GM12878 (cell line): Measurements from ENCODE around the gene RPL38. TPM values are rescaled to one million over a fixed set of nuclear protein-coding genes. Genes with fewer than 3 reads are reported as not detected.

ENCODE experiments used
- ATAC-seq: fragments of 200-7000 bp; cut with Tn5 transposase; 3 replicates; pipeline ENCODE4 v1.9.1; 2020; ENCODE audit warnings: mild to moderate bottlenecking, moderate library complexity
- BruUV-seq: library from RNA; stranded (reverse); fragments of 400-500 nt; replicated peaks from 2 replicates; lab custom pipeline; 2021; lab: Mats Ljungman, UMichigan
- CTCF ChIA-PET: fragments of 300-600 bp; sonication (Branson Sonifier 250); formaldehyde crosslinking; extraction: SDS; loops from one replicate; lab custom pipeline; 2021; ENCODE audit warnings: inconsistent platforms; lab: Yijun Ruan, JAX
- POLR2A ChIA-PET: fragments of 350-600 bp; formaldehyde crosslinking; extraction: SDS; loops from one replicate; lab custom pipeline; 2021; ENCODE audit warnings: inconsistent platforms; lab: Charles Lee
- RAD21 ChIA-PET: fragments of 300-600 bp; sonication (Branson Sonifier 250); formaldehyde crosslinking; loops from one replicate; lab custom pipeline; 2023; ENCODE audit warnings: antibody characterized with exemption; ENCODE audit not compliant: unreplicated experiment; lab: Charles Lee
- SMC1A ChIA-PET: fragments of 300-600 bp; sonication (Branson Sonifier 250); formaldehyde crosslinking; loops from one replicate; lab custom pipeline; 2023; ENCODE audit not compliant: unreplicated experiment, uncharacterized antibody; lab: Charles Lee
- DNase-seq: peaks from one replicate; pipeline ENCODE4 v3.0.0-alpha.2; 2011; ENCODE audit warnings: low read depth, low spot score
- FAIRE-seq: peaks from 3 replicates; lab custom pipeline; 2011; peaks lifted over from hg19 to GRCh38; lab: Jason Lieb, UNC
- H2AFZ ChIP-seq: 2 replicates; pipeline ENCODE4 v1.6.0; 2011; ENCODE audit warnings: low read depth, low read length, control low read depth; ENCODE audit not compliant: control insufficient read depth
- H3K27ac ChIP-seq: 2 replicates; pipeline ENCODE4 v1.5.1; 2011; ENCODE audit warnings: control low read depth; ENCODE audit not compliant: control insufficient read depth, insufficient read depth
- H3K27me3 ChIP-seq, 2 experiments: replicated peaks in 1 of 2; 2 replicates each; pipeline versions ENCODE4 v1.6.0 to v1.6.1; 2011; ENCODE audit warnings: low read length in 1 of 2; ENCODE audit not compliant: control insufficient read depth in 2 of 2, insufficient read depth in 2 of 2
- H3K36me3 ChIP-seq, 2 experiments: 2 replicates each; pipeline ENCODE4 v1.5.1; 2011; ENCODE audit warnings: low read length in 1 of 2; ENCODE audit not compliant: control insufficient read depth in 2 of 2, insufficient read depth in 2 of 2
- H3K4me1 ChIP-seq: 2 replicates; pipeline ENCODE4 v1.6.1; 2011; ENCODE audit warnings: mild to moderate bottlenecking, low read length, moderate library complexity, mixed read lengths; ENCODE audit not compliant: control insufficient read depth, insufficient read depth
- H3K4me2 ChIP-seq: 2 replicates; pipeline ENCODE4 v1.6.0; 2011; ENCODE audit warnings: control low read depth; ENCODE audit not compliant: control insufficient read depth, insufficient read depth
- H3K4me3 ChIP-seq: fragments of 200-600 bp; sonication (generic); 2 replicates; pipeline ENCODE4 v1.5.1; 2016
- H3K79me2 ChIP-seq: 2 replicates; pipeline ENCODE4 v1.6.0; 2011; ENCODE audit warnings: low read length; ENCODE audit not compliant: control insufficient read depth, insufficient read depth
- H3K9ac ChIP-seq: 2 replicates; pipeline ENCODE4 v1.8.0; 2011; ENCODE audit warnings: low read length, control low read depth, mixed read lengths; ENCODE audit not compliant: control insufficient read depth, insufficient read depth
- H3K9me3 ChIP-seq: replicated peaks from 3 replicates; pipeline ENCODE4 v1.5.1; 2011; ENCODE audit warnings: mild to moderate bottlenecking, low read length; ENCODE audit not compliant: control insufficient read depth, insufficient read depth
- H4K20me1 ChIP-seq: 2 replicates; pipeline ENCODE4 v1.6.0; 2011; ENCODE audit not compliant: control insufficient read depth, insufficient read depth
- ATF7 ChIP-seq: fragments of 450-650 bp; IDR thresholded peaks from 2 replicates; pipeline ENCODE4 v1.6.1; 2016; ENCODE audit warnings: low read depth, mild to moderate bottlenecking
- HDGF ChIP-seq: fragments of 450-650 bp; IDR thresholded peaks from 2 replicates; pipeline ENCODE4 v1.6.1; 2016; ENCODE audit warnings: antibody characterized with exemption
- KDM1A ChIP-seq: fragments of 200-600 bp; sonication (generic); IDR thresholded peaks from 2 replicates; pipeline ENCODE4 v1.6.1; 2016; ENCODE audit warnings: borderline replicate concordance
- RAD51 ChIP-seq: fragments of 450-650 bp; IDR thresholded peaks from 2 replicates; pipeline ENCODE4 v1.6.1; 2016; ENCODE audit warnings: moderate library complexity, mild to moderate bottlenecking, inconsistent platforms
- RB1 ChIP-seq: fragments of 450-650 bp; formaldehyde crosslinking; IDR thresholded peaks from 2 replicates; pipeline ENCODE4 v1.6.1; 2017; ENCODE audit warnings: mild to moderate bottlenecking, borderline replicate concordance
- SP1 ChIP-seq: IDR thresholded peaks from one replicate; pipeline ENCODE4 v1.6.1; 2011; ENCODE audit warnings: low read depth, low read length
- ZNF24 ChIP-seq: fragments of 450-650 bp; IDR thresholded peaks from 2 replicates; pipeline ENCODE4 v1.6.1; 2017; ENCODE audit warnings: antibody characterized with exemption, mild to moderate bottlenecking
- WGBS: methylation state at CpG from one replicate; pipeline ENCODE4 v1.1.6; 2016; ENCODE audit warnings: low lambda C conversion rate; ENCODE audit not compliant: insufficient replicate concordance, insufficient coverage; ENCODE audit errors: missing lambda C conversion rate; 5-methylcytosine and 5-hydroxymethylcytosine counted together
- in situ Hi-C: fragments of 300-500 bp; cut with MboI; formaldehyde crosslinking; loops from 9 replicates; pipeline ENCODE4 v1.14.3; 2018; ENCODE audit warnings: mixed read lengths
- intact Hi-C: fragments of 100-400 bp; cut with micrococcal nuclease; formaldehyde crosslinking; loops from one replicate; pipeline ENCODE4 v1.14.2; 2022; ENCODE audit not compliant: unreplicated experiment
- polyA plus RNA-seq, 11 experiments: library from polyadenylated mRNA; depleted of rRNA in 4 of 11; unstranded in 6 of 11; stranded (reverse) in 5 of 11; fragments of >200 nt; fragmentation: Nextera tagmentation in 4 of 11; fragmentation: Illumina TruSeq in 1 of 11; extraction: Ambion mirVana in 4 of 11; extraction: Trizol in 1 of 11; gene quantifications; 1 replicate in 1 of 11; 2 replicates in 10 of 11; pipeline versions ENCODE4 v1.2.1 to v1.2.3, GENCODE V29; 2011 to 2016; ENCODE audit warnings: inconsistent platforms in 2 of 11, missing spikeins in 2 of 11, low read depth in 1 of 11
- total RNA-seq, 4 experiments: library from RNA; depleted of rRNA in 3 of 4; stranded (reverse); fragments of >200 nt in 3 of 4; fragmentation: Illumina TruSeq in 1 of 4; extraction: Trizol in 1 of 4; gene quantifications; 2 replicates each; pipeline versions ENCODE4 v1.2.1 to v1.2.3, GENCODE V29; 2013 to 2021
- TF ChIP-seq, protein P1 (sequence below): IDR thresholded peaks from 2 replicates; pipeline ENCODE4 v1.6.1; 2012; ENCODE audit warnings: low read length, inconsistent platforms

RPL38 gene
- total and polyA plus RNA-seq, 10 of the 15 experiments (the other 5 are each of a cell fraction or from before 2014, with no cell fraction given) = 1,318 to 4,938 (median 2,673) TPM

DNA sequence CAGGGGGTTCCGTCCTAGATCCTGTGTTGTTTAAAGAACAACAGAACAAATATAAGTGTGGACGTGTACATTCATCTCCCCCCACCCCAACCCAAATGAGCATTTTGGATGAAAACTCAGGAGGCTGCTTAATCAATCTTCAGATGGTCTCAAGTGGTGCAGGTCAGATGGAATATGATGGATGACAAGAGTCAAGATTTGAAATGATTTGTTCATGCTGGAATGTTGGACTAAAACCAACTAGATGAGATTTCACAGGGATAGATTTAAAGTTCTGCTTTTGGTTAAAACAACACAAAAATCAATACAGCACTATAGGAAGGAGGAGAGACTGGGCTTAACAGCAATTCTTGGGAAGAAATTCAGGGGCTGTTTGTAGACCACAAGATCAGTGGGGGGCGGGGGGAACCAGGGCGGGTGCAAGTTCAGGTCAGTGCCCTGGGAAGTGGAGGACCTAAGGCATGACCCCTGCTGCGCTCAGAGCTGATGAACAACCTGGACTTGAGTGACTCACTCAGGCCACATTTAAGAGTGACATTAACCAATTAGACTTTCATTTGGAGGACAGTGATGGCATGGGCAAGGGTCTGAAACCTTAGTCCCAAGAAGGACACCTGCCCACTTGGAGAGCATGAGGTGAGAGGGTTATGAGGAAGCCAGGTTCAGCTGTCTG is 25.0 kb downstream of the RPL38 start:
- no peaks in the 10 kb centered on the region for H3K4me1 ChIP-seq
- BruUV-seq = no TSS peak
- SMC1A ChIA-PET = no interaction called here
- H3K27ac ChIP-seq = no peak overlapping the region
- no peaks in the 10 kb centered on the region for H3K9me3 ChIP-seq
- intact Hi-C loops = no loop called here
- no peak for ATAC-seq
- H3K4me3 ChIP-seq = no peak overlapping the region
- no peak for FAIRE-seq
- in situ Hi-C loops = no loop called here
- no peaks in the 10 kb centered on the region for H3K79me2 ChIP-seq
- CTCF ChIA-PET = no interaction called here
- no peaks in the 10 kb centered on the region for H3K27me3 ChIP-seq
- H2AFZ ChIP-seq = no peak overlapping the region
- RAD21 ChIA-PET = no interaction called here
- TF ChIP-seq SP1 (no peak), HDGF (no peak), ZNF24 (no peak), RB1 (no peak), ATF7 (no peak), RAD51 (no peak), KDM1A (no peak)
- TF ChIP-seq, protein P1, sequence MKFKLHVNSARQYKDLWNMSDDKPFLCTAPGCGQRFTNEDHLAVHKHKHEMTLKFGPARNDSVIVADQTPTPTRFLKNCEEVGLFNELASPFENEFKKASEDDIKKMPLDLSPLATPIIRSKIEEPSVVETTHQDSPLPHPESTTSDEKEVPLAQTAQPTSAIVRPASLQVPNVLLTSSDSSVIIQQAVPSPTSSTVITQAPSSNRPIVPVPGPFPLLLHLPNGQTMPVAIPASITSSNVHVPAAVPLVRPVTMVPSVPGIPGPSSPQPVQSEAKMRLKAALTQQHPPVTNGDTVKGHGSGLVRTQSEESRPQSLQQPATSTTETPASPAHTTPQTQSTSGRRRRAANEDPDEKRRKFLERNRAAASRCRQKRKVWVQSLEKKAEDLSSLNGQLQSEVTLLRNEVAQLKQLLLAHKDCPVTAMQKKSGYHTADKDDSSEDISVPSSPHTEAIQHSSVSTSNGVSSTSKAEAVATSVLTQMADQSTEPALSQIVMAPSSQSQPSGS = no peak
- H3K4me2 ChIP-seq = no peak overlapping the region
- no peak overlapping the region for H3K9ac ChIP-seq
- no peaks in the 10 kb centered on the region for H4K20me1 ChIP-seq
- peaks cover 0 to 4% of the 10 kb centered on the region in 2 experiments; a peak in 2 of 4 replicates for H3K36me3 ChIP-seq
- DNase-seq = no peak
- 47% methylated on average over 5 of the region's 5 CpGs for whole genome bisulfite sequencing
- POLR2A ChIA-PET = no interaction called here
